ENCODE results near the gene KCNRG.
"Not testable (repeated sequence)": the region's sequence is repeated elsewhere in the genome, so short reads cannot be mapped to it uniquely, and the experiment has no call there.

The KCNRG gene

DNA sequence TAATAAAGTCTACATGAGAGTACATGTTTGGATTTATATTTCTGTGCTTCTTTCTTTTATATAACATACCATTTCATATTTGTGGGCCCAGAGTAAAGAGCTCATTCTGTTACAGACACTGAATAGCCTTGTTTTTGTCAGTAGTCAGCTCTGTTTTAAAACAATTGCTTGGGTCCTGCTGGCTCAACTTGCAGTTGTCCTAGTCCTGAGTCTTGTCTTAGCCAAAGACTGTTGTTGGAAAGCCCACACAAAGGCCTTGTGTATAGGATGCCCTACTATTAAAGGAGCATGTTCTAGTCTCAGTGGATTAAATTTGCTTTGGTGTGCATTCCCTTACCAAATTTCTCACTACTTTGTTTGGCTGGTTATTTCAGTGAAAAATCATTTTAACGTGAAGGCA, 3.8 kb upstream of the KCNRG start:
- no peak for DNase-seq (ENCODE audit: low read depth)

DNA sequence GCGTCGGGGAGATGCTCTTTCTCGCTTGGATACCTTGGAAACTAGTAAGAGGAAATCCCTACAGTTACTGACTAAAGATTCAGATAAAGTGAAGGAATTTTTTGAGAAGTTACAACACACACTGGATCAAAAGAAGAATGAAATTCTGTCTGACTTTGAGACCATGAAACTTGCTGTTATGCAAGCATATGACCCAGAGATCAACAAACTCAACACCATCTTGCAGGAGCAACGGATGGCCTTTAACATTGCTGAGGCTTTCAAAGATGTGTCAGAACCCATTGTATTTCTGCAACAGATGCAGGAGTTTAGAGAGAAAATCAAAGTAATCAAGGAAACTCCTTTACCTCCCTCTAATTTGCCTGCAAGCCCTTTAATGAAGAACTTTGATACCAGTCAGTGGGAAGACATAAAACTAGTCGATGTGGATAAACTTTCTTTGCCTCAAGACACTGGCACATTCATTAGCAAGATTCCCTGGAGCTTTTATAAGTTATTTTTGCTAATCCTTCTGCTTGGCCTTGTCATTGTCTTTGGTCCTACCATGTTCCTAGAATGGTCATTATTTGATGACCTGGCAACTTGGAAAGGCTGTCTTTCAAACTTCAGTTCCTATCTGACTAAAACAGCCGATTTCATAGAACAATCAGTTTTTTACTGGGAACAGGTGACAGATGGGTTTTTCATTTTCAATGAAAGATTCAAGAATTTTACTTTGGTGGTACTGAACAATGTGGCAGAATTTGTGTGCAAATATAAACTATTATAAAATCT, 2.7 kb upstream of the KCNRG start:
- DNase-seq (ENCODE audit: low read depth), result no peak

DNA sequence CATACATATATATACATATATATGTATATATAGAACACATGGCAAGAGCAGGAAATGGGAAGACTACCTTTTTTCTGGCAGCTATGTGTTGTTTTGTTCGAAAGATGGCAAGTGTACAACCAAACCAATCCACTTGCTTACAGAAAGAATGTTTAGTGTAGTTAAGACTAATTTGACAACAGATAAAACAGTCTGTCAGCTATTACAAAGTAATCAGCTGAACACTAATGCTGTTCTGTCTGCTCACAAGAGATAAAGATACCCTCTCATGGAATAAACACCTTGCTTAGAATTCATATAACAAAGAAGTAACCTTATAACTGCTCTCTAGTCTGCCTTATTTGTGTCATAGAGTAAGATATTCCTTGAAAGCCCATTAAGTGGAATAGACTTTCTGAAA, 858 bp upstream of the KCNRG start:
- DNase-seq (ENCODE audit: low read depth), result no peak

DNA sequence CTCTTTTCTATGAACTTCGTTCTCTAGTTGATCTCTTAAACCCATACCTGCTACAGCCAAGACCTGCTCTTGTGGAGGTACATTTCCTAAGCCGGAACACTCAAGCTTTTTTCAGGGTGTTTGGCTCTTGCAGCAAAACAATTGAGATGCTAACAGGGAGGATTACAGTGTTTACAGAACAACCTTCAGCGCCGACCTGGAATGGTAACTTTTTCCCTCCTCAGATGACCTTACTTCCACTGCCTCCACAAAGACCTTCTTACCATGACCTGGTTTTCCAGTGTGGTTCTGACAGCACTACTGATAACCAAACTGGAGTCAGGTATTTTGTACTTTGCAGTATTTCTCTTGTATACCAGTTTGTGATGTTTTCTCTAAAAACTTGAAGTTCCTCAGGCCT, 506 bp downstream of the KCNRG start:
- no peak for DNase-seq (ENCODE audit: low read depth)

DNA sequence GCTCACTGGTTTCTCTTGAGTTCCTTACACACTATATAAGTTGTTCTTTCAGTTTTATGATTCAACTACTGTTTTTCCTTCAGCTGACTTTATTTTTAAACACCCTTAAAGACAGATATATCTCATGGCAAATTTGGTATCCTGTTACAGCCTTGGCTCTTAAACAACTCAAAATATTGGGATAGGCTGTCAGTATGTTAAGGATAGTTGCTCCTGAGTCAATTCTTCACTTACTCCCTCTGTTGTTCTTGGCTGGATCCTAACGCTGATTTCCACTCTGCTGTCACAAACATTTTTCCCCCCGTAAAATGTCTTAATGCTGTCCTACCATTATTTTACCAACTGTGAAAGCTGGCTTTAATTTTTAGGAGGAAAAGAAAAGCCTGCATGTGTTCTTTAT, 1.2 kb downstream of the KCNRG start:
- no peak for DNase-seq (ENCODE audit: low read depth)

DNA sequence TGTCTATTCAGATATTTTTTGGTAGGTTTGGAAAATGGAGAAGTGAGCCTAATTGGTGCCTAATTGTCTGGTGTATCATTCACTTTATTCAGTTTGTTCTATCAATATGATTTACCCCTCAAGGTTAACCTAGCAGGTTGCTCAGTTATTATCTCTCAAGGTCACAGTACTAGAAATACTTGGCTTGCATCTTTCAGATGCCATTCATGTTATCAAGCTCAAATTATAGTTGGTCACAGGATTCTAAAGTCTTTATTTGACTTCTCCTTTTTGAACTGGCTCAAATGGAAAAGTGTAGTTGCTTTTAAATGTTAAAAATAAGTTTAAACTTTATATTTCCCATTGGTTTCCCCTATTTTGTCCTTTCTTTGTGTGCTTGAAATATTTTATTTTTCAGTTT, 2.6 kb downstream of the KCNRG start:
- DNase-seq (ENCODE audit: low read depth), result no peak

DNA sequence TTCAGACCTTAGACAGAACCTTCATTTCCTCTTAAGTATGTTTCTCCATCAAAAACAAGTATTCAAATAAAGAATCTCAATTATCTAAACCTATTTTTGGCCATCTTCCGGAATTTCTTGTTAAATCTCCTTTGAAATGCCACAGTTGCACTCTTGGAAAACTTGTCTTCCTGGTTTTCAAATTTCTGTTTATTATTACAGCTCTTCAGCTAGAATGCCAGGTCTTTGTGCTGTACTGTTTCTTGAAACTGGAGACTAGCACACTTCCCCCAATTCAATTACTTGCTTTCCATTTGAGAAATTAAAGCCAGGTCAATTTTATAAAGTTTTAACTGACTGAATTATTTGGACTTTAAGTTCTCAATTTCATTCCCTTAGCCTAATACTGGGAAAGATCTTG, 10.2 kb downstream of the KCNRG start:
- no peak for DNase-seq (ENCODE audit: low read depth)

DNA sequence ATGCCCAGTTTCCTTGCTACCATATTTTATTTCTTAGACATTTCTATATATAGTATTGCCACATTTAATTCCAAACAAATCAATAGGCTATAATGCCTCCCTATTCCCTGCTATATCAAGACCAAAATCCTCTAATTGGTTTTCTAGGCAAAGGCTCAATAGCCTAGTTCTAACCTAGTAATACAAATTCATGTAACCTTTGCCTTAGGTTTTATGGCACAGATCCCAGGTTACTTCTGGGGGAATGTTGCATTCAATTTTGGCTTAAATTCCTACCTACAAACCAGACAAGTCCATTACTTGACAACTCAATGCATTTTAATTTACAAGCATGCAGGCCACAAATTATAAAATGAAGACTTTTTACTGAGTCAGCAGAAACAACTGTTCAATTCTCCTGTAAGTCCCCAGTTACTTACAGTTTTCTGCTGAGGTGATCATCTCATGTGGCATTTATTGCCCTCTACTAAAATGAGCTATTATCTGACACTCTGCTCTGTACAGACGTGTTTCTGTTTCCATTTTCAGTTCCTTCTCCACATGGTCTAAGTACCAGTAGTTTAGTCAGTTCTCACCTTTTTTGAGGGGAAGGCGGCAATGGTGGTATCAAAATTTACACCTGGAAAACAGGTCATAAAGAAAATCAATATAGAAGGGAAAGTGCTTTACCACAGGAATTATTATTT, 11.7 kb downstream of the KCNRG start:
- no peak for DNase-seq (ENCODE audit: low read depth)

DNA sequence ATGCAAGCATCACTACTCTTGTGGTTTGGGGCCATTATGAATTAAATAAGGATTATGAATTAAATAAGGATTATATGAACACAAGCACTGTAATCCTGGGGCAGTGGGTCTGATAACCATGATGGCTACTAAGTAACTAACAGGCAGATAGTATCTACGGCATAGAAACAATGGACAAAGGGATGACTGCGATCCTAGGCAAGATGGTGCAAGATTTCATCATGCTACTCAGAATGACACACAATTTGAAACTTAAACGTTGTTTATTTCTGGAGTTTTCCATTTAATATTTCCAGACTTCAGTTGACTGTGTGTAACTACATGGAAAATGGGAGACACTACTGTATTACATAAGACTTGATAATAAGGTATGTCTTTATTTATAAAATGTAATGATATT, 15.1 kb downstream of the KCNRG start:
- DNase-seq (ENCODE audit: low read depth), result no peak

DNA sequence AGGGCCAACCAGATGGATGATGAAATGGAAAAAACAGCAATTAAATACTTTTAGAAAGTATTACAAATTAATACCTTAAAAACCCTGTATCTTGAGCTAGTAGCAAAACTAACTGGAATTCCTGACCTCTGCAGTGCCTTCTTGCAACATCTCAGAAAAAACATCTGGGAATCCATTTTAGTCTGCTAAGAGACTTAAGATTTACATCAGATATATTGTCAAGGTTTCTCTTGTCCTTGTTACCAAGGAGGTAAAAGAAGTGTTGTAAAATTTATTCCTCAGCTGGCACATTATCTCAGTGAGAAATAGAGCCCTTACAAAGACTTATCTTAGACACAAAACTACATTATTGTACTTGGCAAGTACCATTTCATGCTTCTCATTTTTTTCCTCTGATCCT, 18.5 kb downstream of the KCNRG start:
- no peak for DNase-seq (ENCODE audit: low read depth)

DNA sequence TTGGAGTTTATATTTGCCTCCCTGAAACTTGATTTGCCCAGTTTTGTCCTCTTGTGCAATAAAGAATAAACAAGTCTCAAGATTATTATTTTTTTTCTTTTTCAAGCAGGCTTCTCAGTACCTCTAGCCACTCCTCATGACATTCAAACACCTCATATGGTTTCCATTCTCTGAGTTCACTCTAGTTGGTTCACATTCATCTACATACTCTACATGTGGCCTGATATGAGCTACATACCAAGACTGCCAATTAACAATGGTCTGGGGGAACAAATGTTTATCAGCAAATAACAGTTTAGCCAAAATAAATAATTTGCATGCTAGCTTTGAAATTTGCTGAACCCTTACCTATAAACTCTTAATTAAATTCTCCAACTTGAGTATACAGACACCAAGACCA, 22.5 kb downstream of the KCNRG start:
- DNase-seq (ENCODE audit: low read depth), result no peak

DNA sequence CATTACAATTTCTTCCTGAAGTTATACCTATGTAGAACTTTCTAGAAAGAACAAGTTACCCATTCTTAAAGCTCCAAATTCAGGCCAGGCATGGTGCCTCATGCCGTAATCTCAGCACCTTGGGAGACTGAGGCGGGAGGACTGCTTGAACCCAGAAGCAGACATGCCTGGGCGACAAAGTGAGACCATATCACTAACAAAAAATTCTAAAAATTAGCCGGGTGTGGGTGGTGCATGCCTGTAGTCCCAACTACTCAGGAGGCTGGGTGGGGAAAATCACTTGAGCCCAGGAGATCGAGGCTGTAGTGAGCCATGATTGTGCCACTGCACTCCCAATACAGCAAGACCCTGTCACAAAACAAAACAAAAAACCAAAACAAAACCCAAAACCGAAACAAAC, 23.0 kb downstream of the KCNRG start:
- DNase-seq (ENCODE audit: low read depth), result no peak

DNA sequence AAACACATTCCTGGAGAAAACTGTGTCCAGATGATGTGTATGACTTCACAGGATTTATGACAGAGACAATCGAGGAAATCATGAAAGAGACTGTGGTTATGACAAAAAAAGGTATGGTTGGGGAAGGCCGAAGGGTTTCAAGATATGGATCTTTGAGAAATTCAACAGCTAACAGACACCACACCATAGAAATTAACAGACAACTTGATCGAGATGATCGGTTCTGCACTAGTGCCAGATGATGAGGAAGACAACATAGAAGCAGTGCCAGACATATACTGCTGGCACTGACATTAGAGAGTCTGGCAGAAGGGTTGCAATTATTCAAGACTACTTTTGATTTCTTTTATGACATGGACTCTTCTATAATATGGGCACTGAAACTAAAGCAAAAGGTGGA, 37.2 kb downstream of the KCNRG start:
- DNase-seq (ENCODE audit: low read depth), result no peak

DNA sequence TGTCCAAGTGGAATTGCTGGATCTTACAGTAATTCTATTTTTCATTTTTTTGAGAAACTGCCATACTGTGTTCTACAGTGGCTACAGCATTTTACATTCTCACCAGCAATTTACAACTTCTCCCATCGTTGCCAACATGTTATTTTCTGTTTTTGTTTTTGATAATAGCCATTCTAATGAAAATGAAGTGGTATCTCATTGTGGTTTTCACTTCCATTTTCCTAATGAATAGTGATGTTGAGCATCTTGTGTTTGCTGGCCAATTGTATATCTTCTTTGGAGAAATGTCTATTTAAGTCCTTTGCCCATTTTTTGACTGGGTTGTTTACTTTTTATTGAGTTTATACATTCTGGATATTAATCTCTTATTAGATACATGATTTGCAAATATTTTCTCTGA, 38.6 kb downstream of the KCNRG start:
- no peak for DNase-seq (ENCODE audit: low read depth)

DNA sequence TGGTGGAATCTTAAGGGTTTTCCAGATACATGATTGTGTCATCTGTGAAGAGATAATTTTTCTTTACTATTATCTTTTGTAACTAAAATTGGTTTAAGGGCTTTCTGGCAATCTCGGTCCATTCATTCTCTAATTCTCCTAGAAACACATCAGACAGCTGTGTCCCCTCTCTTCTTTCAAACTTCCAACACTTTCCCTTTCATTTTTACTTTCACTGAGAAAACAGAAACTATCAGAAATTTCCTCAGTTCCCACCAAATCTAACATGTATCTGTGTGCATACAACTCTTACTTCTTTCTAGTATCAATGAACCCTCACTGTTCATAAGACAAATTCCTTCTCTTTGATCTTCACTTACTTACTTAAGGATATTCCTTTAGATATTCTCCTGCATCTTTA, 40.2 kb downstream of the KCNRG start:
- DNase-seq (ENCODE audit: low read depth), result no peak

DNA sequence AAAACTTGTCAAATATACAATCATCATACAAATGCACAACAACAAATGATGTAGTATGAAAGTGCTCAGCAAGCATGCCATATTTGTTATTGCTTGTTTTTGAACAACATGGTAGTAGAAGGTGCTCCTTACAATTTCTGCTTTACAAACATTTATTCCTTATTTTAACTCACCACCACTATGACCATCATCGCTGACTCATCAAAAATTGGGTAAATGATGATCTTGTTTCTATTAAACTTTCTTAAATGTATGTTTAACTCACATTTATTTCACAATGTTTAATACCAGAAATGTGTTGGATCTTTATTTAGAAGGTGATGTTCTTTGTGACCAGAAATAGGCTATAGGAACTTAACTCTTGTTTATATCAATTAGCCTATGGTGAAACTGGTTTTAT, 45.5 kb downstream of the KCNRG start:
- no peak for DNase-seq (ENCODE audit: low read depth)

DNA sequence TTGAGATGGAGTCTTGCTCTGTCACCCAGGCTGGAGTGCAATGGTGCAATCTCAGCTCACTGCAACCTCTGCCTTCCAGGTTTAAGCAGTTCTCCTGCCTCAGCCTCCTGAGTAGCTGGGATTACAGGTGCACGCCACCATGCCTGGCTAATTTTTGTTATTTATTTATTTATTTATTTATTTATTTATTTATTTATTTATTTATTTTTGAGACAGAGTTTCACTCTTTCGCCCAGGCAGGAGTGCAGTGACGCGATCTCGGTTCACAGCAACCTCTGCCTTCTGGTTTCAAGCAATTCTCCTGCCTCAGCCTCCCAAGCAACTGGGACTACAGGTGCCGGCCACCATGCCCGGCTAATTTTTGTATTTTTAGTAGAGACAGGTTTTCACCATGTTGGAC, 47.1 kb downstream of the KCNRG start:
- not testable (repeated sequence) for DNase-seq (ENCODE audit: low read depth)

DNA sequence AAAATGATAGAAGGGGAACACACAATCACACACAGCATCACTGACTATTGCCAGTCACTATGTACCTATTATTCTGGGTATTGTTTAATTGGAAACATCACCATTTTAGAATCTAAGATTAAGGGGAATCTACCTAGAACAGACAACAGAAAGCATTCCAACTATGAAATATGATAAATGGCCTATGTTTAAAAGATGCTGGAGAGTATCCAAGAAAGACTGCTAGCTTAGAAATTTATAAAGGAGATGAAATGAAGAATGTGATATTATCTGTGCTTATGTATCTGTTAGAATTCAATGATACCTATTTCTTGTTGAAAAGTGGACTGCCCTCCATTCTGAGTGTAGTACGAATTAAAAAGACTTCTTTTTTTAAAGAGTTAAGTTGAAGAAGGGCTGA, 50.5 kb downstream of the KCNRG start:
- DNase-seq (ENCODE audit: low read depth), result no peak

DNA sequence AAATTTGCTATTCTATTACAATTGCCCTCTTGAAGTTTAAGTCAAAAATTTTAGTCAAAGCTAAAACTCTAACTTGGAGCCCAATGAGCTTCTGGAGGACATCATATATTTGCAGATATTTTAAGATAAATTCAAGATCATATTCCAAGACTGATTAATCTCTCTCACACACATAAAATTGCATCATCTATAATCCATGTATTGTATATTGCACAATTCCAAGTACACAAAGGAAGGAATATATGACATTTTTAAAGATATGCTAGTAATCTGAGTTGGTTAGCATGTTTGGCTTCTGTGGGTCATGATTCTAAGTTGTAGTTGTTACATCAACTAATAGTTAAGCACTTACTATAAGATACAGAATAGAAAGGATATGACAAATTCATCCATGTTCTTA, 53.3 kb downstream of the KCNRG start:
- DNase-seq (ENCODE audit: low read depth), result no peak

DNA sequence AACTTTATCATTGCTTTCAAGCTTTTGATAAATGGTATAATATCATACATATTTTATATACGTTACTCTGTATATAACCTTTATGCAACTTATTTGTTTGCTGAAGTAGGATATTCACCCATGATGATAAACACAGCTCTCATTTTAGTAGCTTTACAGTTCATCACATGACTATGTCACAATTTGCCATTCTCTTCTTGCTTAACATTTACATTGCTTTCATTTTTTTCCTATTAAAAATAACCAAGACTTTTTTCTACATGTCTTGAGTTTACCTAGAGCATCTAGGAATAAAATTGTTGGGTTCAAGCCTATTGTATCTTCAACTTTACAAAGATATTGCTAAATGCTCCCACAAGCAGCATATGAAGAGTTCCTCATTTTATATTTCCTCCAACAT, 54.0 kb downstream of the KCNRG start:
- DNase-seq (ENCODE audit: low read depth), result no peak

DNA sequence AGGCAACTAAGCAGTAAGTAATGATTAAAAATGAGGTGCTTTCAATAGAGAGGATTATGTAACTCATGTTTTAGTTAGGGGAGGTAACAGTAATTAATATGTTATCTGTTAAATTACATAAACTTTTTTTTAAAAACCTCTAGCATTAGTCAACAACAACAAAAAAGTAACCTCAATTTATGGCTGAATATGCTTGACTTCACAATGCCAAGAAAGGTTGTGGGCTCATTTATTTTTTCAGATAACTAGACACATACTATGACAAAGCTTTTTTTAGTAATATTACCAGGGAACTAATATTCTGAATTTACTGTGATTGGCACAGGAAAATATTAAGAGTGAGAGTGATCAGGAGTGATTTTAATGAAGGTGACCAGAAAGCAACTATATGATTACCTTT, 54.9 kb downstream of the KCNRG start:
- no peak for DNase-seq (ENCODE audit: low read depth)

Data from activated T-helper 9 cell treated with anti-CD3 and anti-CD28 coated beads, Interleukin-2, amount 50 U/mL, for 16 hours (primary cell).